Subcutaneous abdominal adipose tissue (tissue), 5 donors: ENCODE measurements around the gene GALNTL6.

Experiments used
- H3K27ac ChIP-seq: one replicate; pipeline ENCODE4 v1.7.0; 2013; ENCODE audit warnings: low read depth, mild to moderate bottlenecking, inconsistent platforms, low read length, moderate library complexity
- H3K27me3 ChIP-seq, 5 donors: one replicate each; pipeline ENCODE4 v1.7.0; 2013; ENCODE audit warnings: low read length in 5 of 5, inconsistent platforms in 1 of 5; ENCODE audit not compliant: control insufficient read depth in 5 of 5, insufficient read depth in 4 of 5
- H3K36me3 ChIP-seq, 5 donors: one replicate each; pipeline ENCODE4 v1.7.0; 2013; ENCODE audit warnings: low read length in 5 of 5; ENCODE audit not compliant: control insufficient read depth in 5 of 5, insufficient read depth in 5 of 5
- H3K4me1 ChIP-seq, 5 donors: one replicate each; pipeline ENCODE4 v1.7.0; 2013; ENCODE audit warnings: low read length in 5 of 5, mild to moderate bottlenecking in 3 of 5, moderate library complexity in 1 of 5; ENCODE audit not compliant: control insufficient read depth in 5 of 5, insufficient read depth in 5 of 5
- H3K4me3 ChIP-seq, 5 donors: one replicate each; pipeline ENCODE4 v1.7.0; 2013; ENCODE audit warnings: low read length in 5 of 5, low read depth in 1 of 5
- H3K9ac ChIP-seq, 5 donors: one replicate each; pipeline ENCODE4 v1.7.0; 2013; ENCODE audit warnings: low read length in 5 of 5, mild to moderate bottlenecking in 4 of 5, moderate library complexity in 3 of 5
- H3K9me3 ChIP-seq, 5 donors: one replicate each; pipeline ENCODE4 v1.7.0; 2013; ENCODE audit warnings: low read length in 5 of 5; ENCODE audit not compliant: control insufficient read depth in 5 of 5
- donor health status: healthy.
- donor health status: healthy.
- donor health status: healthy.
- donor health status: healthy.
- donor health status: healthy.

GALNTL6 gene

GRCh38 chr4:172666711-172667368 is 853.6 kb downstream of the GALNTL6 start:
- Histone ChIP-seq H3K9ac (no peak overlapping the region), H3K4me3 (no peak overlapping the region), H3K4me1 (peaks cover 0 to 24% (median 8%) of the 10 kb centered on the region in 5 donors), H3K36me3 (no peaks in the 10 kb centered on the region), H3K27ac (no peak overlapping the region), H3K27me3 (no peaks in the 10 kb centered on the region), H3K9me3 (no peaks in the 10 kb centered on the region)

DNA sequence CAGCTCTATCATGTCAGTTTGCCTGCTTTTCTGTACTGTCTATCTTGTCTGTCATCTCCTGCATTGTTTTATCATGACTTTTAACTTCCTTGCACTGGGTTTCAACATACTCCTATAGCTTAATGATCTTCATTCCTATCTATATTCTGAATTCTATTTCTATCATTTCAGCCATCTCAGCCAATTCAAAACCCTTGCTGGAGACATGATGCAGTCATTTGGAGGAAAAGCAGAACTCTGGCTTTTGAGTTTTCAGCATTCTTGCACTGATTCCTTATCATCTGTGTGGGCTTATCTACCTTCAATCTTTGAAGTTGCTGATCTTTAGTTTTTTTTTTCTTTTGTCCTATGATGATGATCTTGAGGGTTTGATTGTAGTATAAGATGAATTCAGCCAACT is 861.6 kb downstream of the GALNTL6 start:
- no peak overlapping the region for H3K27ac ChIP-seq
- no peaks in the 10 kb centered on the region for H3K27me3 ChIP-seq
- H3K9ac ChIP-seq, result no peak overlapping the region
- no peak overlapping the region for H3K4me3 ChIP-seq
- H3K4me1 ChIP-seq, result peaks cover 0 to 16% (median 4%) of the 10 kb centered on the region in 5 donors
- H3K36me3 ChIP-seq, result no peaks in the 10 kb centered on the region
- peaks cover 0 to 3% (median 0%) of the 10 kb centered on the region in 5 donors for H3K9me3 ChIP-seq

DNA sequence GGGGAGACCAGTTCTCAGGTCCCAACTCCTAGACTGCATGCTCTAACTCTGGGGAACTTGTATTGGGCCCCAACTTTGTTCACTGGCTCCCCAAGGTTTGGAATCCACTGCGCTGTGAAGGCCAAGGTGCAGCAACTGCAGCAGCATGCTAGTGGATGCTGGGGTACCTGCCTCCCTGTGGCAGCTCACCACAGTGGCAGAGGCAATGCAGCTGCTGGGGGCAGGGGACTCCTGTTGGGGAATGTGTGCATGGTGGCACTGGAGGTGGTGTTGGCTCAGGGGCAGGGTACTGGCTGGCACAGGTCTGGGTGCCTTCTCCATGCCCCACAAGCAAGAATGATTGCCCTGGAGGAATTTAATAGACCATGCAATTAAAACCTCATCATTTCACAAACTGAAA is 862.0 kb downstream of the GALNTL6 start:
- H3K27me3 ChIP-seq, result no peaks in the 10 kb centered on the region
- no peaks in the 10 kb centered on the region for H3K36me3 ChIP-seq
- no peak overlapping the region for H3K27ac ChIP-seq
- H3K4me3 ChIP-seq, result no peak overlapping the region
- H3K9me3 ChIP-seq, result peaks cover 0 to 3% (median 0%) of the 10 kb centered on the region in 5 donors
- H3K9ac ChIP-seq, result no peak overlapping the region
- H3K4me1 ChIP-seq, result peaks cover 0 to 20% (median 5%) of the 10 kb centered on the region in 5 donors

DNA sequence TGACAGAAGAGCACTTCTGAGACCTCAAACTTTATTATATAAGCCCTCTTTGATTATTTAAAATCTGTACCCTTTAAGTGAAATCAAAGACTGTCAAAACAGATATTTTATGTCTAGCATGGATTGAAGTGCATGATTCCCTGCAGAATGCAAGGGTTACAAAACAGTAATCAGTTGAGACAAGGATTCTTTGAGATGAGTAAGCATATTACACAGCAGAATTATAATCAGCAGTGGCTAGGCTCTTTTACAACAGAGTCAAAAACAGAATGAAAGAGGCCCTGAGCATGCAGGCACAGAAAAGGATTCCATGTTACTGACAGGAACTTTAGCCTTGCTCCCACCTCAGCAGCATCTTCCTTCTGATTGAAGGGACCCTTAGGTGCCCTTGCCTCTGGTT is 867.5 kb downstream of the GALNTL6 start:
- Histone ChIP-seq H3K4me3 (no peak overlapping the region), H3K4me1 (peaks cover 0 to 32% (median 12%) of the 10 kb centered on the region in 5 donors), H3K36me3 (no peaks in the 10 kb centered on the region), H3K9ac (no peak overlapping the region), H3K27ac (peak overlapping the region; percentile 32), H3K27me3 (no peaks in the 10 kb centered on the region), H3K9me3 (no peaks in the 10 kb centered on the region)

- Histone ChIP-seq H3K9me3 (no peaks in the 10 kb centered on the region), H3K27ac (no peak overlapping the region), H3K27me3 (no peaks in the 10 kb centered on the region), H3K9ac (no peak overlapping the region), H3K4me3 (no peak overlapping the region), H3K36me3 (no peaks in the 10 kb centered on the region), H3K4me1 (peaks cover 0 to 29% (median 12%) of the 10 kb centered on the region in 5 donors)
Observed at GRCh38 chr4:172683021-172683420, 869.8 kb downstream of the GALNTL6 start.

GRCh38 chr4:172686021-172686420 is 872.8 kb downstream of the GALNTL6 start:
- H3K9ac ChIP-seq, result no peak overlapping the region
- peaks cover 0 to 3% (median 2%) of the 10 kb centered on the region in 5 donors for H3K9me3 ChIP-seq
- H3K27ac ChIP-seq, result no peak overlapping the region
- H3K27me3 ChIP-seq, result no peaks in the 10 kb centered on the region
- H3K4me1 ChIP-seq, result peaks cover 0 to 4% (median 0%) of the 10 kb centered on the region in 5 donors
- H3K36me3 ChIP-seq, result no peaks in the 10 kb centered on the region
- H3K4me3 ChIP-seq, result no peak overlapping the region

- H3K9me3 ChIP-seq, result peaks cover 0 to 11% (median 8%) of the 10 kb centered on the region in 5 donors
- no peaks in the 10 kb centered on the region for H3K4me1 ChIP-seq
- H3K4me3 ChIP-seq, result no peak overlapping the region
- no peak overlapping the region for H3K27ac ChIP-seq
- no peak overlapping the region for H3K9ac ChIP-seq
- no peaks in the 10 kb centered on the region for H3K27me3 ChIP-seq
- no peaks in the 10 kb centered on the region for H3K36me3 ChIP-seq
Observed at GRCh38 chr4:172688534-172688933, 875.3 kb downstream of the GALNTL6 start.

GRCh38 chr4:172691552-172691951 is 878.3 kb downstream of the GALNTL6 start:
- H3K36me3 ChIP-seq, result no peaks in the 10 kb centered on the region
- peak overlapping the region in 1 of 5 donors; percentile 48 for H3K4me3 ChIP-seq

GRCh38 chr4:172692701-172693100 is 879.5 kb downstream of the GALNTL6 start:
- Histone ChIP-seq H3K4me3 (no peak overlapping the region), H3K27me3 (no peaks in the 10 kb centered on the region), H3K36me3 (no peaks in the 10 kb centered on the region), H3K27ac (no peak overlapping the region), H3K9me3 (peaks cover 0 to 11% (median 9%) of the 10 kb centered on the region in 5 donors), H3K9ac (no peak overlapping the region), H3K4me1 (no peaks in the 10 kb centered on the region)

More at GRCh38 chr4:172691552-172691951, 878.3 kb downstream of the GALNTL6 start:
- Histone ChIP-seq H3K27ac (no peak overlapping the region), H3K9ac (no peak overlapping the region), H3K27me3 (no peaks in the 10 kb centered on the region), H3K9me3 (peaks cover 0 to 11% (median 9%) of the 10 kb centered on the region in 5 donors), H3K4me1 (no peaks in the 10 kb centered on the region)

DNA sequence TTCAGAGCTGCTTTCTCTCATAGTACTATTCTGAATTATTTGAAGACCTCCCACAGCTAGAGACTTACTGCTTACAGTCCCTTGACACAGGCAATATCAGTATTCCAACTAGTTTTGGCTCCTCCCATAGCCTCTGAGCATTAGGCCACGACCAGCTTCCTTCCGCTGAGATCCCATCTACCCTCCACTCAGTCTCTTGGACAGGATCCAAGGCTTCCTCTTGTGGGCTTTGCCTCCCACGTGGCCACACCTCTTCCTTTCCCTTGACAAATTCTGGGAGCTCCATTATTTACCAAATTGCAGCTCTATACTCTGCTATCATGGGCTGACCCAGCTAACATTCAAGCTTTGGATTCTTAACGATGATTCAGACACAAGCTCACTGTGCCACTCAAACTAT is 885.1 kb downstream of the GALNTL6 start:
- H3K36me3 ChIP-seq, result no peaks in the 10 kb centered on the region
- H3K9me3 ChIP-seq, result peaks cover 0 to 3% (median 0%) of the 10 kb centered on the region in 5 donors
- no peak overlapping the region for H3K9ac ChIP-seq
- no peak overlapping the region for H3K27ac ChIP-seq
- H3K27me3 ChIP-seq, result no peaks in the 10 kb centered on the region
- H3K4me3 ChIP-seq, result no peak overlapping the region
- no peaks in the 10 kb centered on the region for H3K4me1 ChIP-seq
